SK-N-SH (cell line): Measurements from ENCODE around the gene LIME1.

ENCODE experiments used
- EP300 ChIP-seq, 2 experiments: IDR thresholded peaks; 2 replicates each; pipeline versions ENCODE4 v1.4.0 to v1.6.1; 2012; ENCODE audit warnings: borderline replicate concordance in 1 of 2, low read depth in 1 of 2, low read length in 1 of 2
- FOSL2 ChIP-seq: IDR thresholded peaks from 2 replicates; pipeline ENCODE4 v1.4.0; 2012; ENCODE audit warnings: low read depth, mild to moderate bottlenecking, moderate library complexity, borderline replicate concordance
- FOXJ3 ChIP-seq: sonication (generic); formaldehyde crosslinking; IDR thresholded peaks from 2 replicates; pipeline ENCODE4 v1.5.1; 2020; ENCODE audit warnings: mild to moderate bottlenecking, missing genetic modification reagents
- MEF2A ChIP-seq: IDR thresholded peaks from 2 replicates; pipeline ENCODE4 v1.4.0; 2012; ENCODE audit warnings: low read depth, borderline replicate concordance
- POLR2AphosphoS5 ChIP-seq: IDR thresholded peaks from 2 replicates; pipeline ENCODE4 v1.6.1; 2012; ENCODE audit warnings: low read depth, low read length
- SMC3 ChIP-seq: IDR thresholded peaks from 2 replicates; pipeline ENCODE4 v1.6.1; 2012; ENCODE audit warnings: low read depth, low read length, improper control_type of control experiment
- TEAD4 ChIP-seq: IDR thresholded peaks from 2 replicates; pipeline ENCODE4 v1.4.0; 2012; ENCODE audit warnings: mild to moderate bottlenecking, borderline replicate concordance; ENCODE audit not compliant: insufficient read depth
- ZBTB33 ChIP-seq: IDR thresholded peaks from 2 replicates; pipeline ENCODE4 v1.4.0; 2012; ENCODE audit warnings: low read depth, borderline replicate concordance
- TF ChIP-seq, protein P1 (sequence below): fragments of 200-600 bp; sonication (generic); IDR thresholded peaks from 2 replicates; pipeline ENCODE4 v1.6.1; 2017; ENCODE audit warnings: antibody characterized with exemption, mild to moderate bottlenecking, moderate library complexity
- TF ChIP-seq, protein P2 (sequence below): fragments of 150-350 bp; IDR thresholded peaks from 2 replicates; pipeline ENCODE4 v1.6.1; 2016; ENCODE audit warnings: mild to moderate bottlenecking, low read depth, low read length
- TF ChIP-seq, protein P3 (sequence below): IDR thresholded peaks from 2 replicates; pipeline ENCODE4 v1.6.1; 2012; ENCODE audit warnings: mild to moderate bottlenecking, low read depth, low read length, moderate library complexity
- TF ChIP-seq, protein P4 (sequence below): IDR thresholded peaks from 2 replicates; pipeline ENCODE4 v1.4.0; 2012; ENCODE audit warnings: low read depth, borderline replicate concordance
- TF ChIP-seq, protein P5 (sequence below): IDR thresholded peaks from 2 replicates; pipeline ENCODE4 v1.4.0; 2012; ENCODE audit warnings: low read depth

DNA sequence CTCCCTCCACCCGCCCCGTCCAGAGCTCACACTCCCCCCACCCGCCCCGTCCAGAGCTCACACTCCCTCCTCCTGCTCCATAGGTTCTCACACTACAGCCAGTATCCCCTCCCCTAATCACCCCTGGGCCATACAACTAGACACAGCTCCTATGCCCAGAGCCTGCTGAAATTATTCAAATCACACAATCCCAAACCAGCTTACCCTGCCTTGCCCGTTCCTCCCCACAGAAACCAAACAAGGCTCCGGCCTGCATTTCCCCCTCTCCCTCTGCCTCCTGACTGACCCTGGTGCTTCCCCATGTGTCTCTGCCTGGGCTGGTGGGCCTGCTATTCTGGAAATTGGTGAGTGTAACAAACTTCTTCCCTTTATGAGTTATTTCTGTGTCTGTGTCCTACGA lies 21.7 kb downstream of the LIME1 start:
- TF ChIP-seq ZBTB33 (no peak), POLR2AphosphoS5 (no peak), FOSL2 (no peak), EP300 (IDR thresholded peaks at IDR 0.05; ENCODE audit: borderline replicate concordance in 1 of 2, low read depth in 1 of 2, low read length in 1 of 2) (no peak), SMC3 (no peak), MEF2A (no peak), TEAD4 (no peak), FOXJ3 (CRISPR knock-in tag) (no peak)
- TF ChIP-seq, protein P1, sequence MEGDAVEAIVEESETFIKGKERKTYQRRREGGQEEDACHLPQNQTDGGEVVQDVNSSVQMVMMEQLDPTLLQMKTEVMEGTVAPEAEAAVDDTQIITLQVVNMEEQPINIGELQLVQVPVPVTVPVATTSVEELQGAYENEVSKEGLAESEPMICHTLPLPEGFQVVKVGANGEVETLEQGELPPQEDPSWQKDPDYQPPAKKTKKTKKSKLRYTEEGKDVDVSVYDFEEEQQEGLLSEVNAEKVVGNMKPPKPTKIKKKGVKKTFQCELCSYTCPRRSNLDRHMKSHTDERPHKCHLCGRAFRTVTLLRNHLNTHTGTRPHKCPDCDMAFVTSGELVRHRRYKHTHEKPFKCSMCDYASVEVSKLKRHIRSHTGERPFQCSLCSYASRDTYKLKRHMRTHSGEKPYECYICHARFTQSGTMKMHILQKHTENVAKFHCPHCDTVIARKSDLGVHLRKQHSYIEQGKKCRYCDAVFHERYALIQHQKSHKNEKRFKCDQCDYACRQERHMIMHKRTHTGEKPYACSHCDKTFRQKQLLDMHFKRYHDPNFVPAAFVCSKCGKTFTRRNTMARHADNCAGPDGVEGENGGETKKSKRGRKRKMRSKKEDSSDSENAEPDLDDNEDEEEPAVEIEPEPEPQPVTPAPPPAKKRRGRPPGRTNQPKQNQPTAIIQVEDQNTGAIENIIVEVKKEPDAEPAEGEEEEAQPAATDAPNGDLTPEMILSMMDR, result no peak
- TF ChIP-seq, protein P2, sequence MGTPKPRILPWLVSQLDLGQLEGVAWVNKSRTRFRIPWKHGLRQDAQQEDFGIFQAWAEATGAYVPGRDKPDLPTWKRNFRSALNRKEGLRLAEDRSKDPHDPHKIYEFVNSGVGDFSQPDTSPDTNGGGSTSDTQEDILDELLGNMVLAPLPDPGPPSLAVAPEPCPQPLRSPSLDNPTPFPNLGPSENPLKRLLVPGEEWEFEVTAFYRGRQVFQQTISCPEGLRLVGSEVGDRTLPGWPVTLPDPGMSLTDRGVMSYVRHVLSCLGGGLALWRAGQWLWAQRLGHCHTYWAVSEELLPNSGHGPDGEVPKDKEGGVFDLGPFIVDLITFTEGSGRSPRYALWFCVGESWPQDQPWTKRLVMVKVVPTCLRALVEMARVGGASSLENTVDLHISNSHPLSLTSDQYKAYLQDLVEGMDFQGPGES, result no peak
- TF ChIP-seq, protein P3, sequence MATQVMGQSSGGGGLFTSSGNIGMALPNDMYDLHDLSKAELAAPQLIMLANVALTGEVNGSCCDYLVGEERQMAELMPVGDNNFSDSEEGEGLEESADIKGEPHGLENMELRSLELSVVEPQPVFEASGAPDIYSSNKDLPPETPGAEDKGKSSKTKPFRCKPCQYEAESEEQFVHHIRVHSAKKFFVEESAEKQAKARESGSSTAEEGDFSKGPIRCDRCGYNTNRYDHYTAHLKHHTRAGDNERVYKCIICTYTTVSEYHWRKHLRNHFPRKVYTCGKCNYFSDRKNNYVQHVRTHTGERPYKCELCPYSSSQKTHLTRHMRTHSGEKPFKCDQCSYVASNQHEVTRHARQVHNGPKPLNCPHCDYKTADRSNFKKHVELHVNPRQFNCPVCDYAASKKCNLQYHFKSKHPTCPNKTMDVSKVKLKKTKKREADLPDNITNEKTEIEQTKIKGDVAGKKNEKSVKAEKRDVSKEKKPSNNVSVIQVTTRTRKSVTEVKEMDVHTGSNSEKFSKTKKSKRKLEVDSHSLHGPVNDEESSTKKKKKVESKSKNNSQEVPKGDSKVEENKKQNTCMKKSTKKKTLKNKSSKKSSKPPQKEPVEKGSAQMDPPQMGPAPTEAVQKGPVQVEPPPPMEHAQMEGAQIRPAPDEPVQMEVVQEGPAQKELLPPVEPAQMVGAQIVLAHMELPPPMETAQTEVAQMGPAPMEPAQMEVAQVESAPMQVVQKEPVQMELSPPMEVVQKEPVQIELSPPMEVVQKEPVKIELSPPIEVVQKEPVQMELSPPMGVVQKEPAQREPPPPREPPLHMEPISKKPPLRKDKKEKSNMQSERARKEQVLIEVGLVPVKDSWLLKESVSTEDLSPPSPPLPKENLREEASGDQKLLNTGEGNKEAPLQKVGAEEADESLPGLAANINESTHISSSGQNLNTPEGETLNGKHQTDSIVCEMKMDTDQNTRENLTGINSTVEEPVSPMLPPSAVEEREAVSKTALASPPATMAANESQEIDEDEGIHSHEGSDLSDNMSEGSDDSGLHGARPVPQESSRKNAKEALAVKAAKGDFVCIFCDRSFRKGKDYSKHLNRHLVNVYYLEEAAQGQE, result no peak
- TF ChIP-seq, protein P4, sequence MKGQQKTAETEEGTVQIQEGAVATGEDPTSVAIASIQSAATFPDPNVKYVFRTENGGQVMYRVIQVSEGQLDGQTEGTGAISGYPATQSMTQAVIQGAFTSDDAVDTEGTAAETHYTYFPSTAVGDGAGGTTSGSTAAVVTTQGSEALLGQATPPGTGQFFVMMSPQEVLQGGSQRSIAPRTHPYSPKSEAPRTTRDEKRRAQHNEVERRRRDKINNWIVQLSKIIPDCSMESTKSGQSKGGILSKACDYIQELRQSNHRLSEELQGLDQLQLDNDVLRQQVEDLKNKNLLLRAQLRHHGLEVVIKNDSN, result no peak
- TF ChIP-seq, protein P5, sequence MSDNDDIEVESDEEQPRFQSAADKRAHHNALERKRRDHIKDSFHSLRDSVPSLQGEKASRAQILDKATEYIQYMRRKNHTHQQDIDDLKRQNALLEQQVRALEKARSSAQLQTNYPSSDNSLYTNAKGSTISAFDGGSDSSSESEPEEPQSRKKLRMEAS, result no peak
